A673 (cell line): ENCODE data around the gene OS9.

Source experiments
- EZH2 ChIP-seq: fragments of 200-600 bp; sonication (generic); IDR thresholded peaks from 2 replicates; pipeline ENCODE4 v1.6.1; 2017; ENCODE audit warnings: borderline replicate concordance, low read depth, mild to moderate bottlenecking, mixed read lengths, antibody characterized with exemption, low read length; ENCODE audit not compliant: poor library complexity, severe bottlenecking
- TF ChIP-seq, protein P1 (sequence below): fragments of 300-800, 200-600 bp; sonication (generic); conservative IDR thresholded peaks from 2 replicates; pipeline ENCODE4 v1.5.1; 2017; ENCODE audit warnings: low read depth, mild to moderate bottlenecking, antibody characterized with exemption, low read length, moderate library complexity, mixed read lengths

DNA sequence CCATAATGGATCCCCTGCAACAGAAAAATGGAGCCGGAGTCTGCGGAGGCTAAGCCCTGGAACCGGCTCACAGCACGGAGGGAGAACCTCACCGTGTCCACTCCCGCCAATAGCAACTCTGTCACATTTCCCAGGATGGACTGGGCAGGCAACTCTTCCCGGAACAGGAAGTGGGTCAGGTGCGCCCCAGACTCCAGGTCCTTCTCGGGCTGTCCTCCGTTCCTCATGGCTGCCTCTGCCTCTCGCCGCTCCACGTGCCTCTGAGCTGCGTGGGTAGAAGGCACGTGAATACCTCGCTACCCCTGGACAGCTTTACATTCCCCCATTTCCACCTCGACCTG is 70.7 kb downstream of the OS9 start:
- TF ChIP-seq, protein P1, sequence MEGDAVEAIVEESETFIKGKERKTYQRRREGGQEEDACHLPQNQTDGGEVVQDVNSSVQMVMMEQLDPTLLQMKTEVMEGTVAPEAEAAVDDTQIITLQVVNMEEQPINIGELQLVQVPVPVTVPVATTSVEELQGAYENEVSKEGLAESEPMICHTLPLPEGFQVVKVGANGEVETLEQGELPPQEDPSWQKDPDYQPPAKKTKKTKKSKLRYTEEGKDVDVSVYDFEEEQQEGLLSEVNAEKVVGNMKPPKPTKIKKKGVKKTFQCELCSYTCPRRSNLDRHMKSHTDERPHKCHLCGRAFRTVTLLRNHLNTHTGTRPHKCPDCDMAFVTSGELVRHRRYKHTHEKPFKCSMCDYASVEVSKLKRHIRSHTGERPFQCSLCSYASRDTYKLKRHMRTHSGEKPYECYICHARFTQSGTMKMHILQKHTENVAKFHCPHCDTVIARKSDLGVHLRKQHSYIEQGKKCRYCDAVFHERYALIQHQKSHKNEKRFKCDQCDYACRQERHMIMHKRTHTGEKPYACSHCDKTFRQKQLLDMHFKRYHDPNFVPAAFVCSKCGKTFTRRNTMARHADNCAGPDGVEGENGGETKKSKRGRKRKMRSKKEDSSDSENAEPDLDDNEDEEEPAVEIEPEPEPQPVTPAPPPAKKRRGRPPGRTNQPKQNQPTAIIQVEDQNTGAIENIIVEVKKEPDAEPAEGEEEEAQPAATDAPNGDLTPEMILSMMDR, result no peak
- no peak for TF ChIP-seq EZH2
